Gastrocnemius medialis (tissue), 4 donors: Measurements from ENCODE around the gene GPR146. TPM values are rescaled to one million over a fixed set of nuclear protein-coding genes. Genes with fewer than 3 reads are reported as not detected.

ENCODE experiments used
- ATAC-seq, 2 donors: fragments of 150-250 bp; one replicate each; pipeline ENCODE4 v1.9.1; 2016
- DNase-seq, 2 donors: peaks; one replicate each; pipeline ENCODE4 v3.0.0-alpha.2; 2019
- H3K27ac ChIP-seq, 4 donors: fragments of 200-600 bp; sonication (generic); 1 replicate in 1 of 4; 2 replicates in 3 of 4; pipeline ENCODE4 v1.5.1; 2016 to 2018; ENCODE audit warnings: mild to moderate bottlenecking in 2 of 4, moderate library complexity in 1 of 4
- H3K27me3 ChIP-seq, 3 donors: fragments of 200-600 bp; sonication (generic) in 2 of 3; 1 replicate in 1 of 3; 2 replicates in 2 of 3; pipeline versions ENCODE4 v1.5.1 to v1.6.0; 2016 to 2019; ENCODE audit warnings: mild to moderate bottlenecking in 1 of 3, moderate library complexity in 1 of 3
- H3K36me3 ChIP-seq, 2 donors: fragments of 200-600 bp; sonication (generic) in 1 of 2; one replicate each; pipeline ENCODE4 v1.5.1; 2017 to 2018
- H3K4me1 ChIP-seq, 2 donors: fragments of 200-600 bp; sonication (generic) in 1 of 2; one replicate each; pipeline ENCODE4 v1.5.1; 2016 to 2017; ENCODE audit warnings: mild to moderate bottlenecking in 2 of 2
- H3K4me3 ChIP-seq, 4 donors: fragments of 200-600 bp; sonication (generic) in 3 of 4; 1 replicate in 1 of 4; 2 replicates in 3 of 4; pipeline ENCODE4 v1.5.1; 2016 to 2019; ENCODE audit warnings: mild to moderate bottlenecking in 2 of 4
- H3K9me3 ChIP-seq, 3 donors: fragments of 200-600 bp; sonication (generic) in 2 of 3; 1 replicate in 1 of 3; 2 replicates in 2 of 3; pipeline ENCODE4 v1.5.1; 2016 to 2019
- CTCF ChIP-seq, 5 experiments: fragments of 450-650 bp in 3 of 5; fragments of 200-600 bp in 2 of 5; sonication (generic) in 2 of 5; IDR thresholded peaks in 4 of 5; conservative IDR thresholded peaks in 1 of 5; 1 replicate in 4 of 5; 2 replicates in 1 of 5; pipeline ENCODE4 v1.5.1; 2016 to 2019; ENCODE audit warnings: antibody characterized with exemption in 5 of 5, mild to moderate bottlenecking in 3 of 5, moderate library complexity in 3 of 5
- POLR2A ChIP-seq, 2 donors: fragments of 450-650 bp; IDR thresholded peaks; one replicate each; pipeline ENCODE4 v1.6.1; 2017; ENCODE audit warnings: antibody characterized with exemption in 2 of 2, mild to moderate bottlenecking in 2 of 2, moderate library complexity in 2 of 2
- in situ Hi-C, 4 donors: fragments of 200-750 bp; cut with MboI; loops; one replicate each; pipeline versions ENCODE4 v1.15.0 to v1.8.0; 2017; ENCODE audit warnings: low sequenced_read_pairs in 4 of 4
- intact Hi-C: fragments of 100-400 bp; cut with DNase I; formaldehyde crosslinking; loops from one replicate; pipeline ENCODE4 v1.15.1; 2023; ENCODE audit warnings: low total_unique reads
- total RNA-seq, 4 donors: library from RNA; depleted of rRNA; stranded (reverse); fragments of >200 nt; gene quantifications; one replicate each; pipeline versions ENCODE4 v1.1.0 to v1.2.3, GENCODE V29; 2016

Gene GPR146
- total RNA-seq, 4 donors from 2014 or later = 23.3 to 43.8 (median 29.5) TPM

- Histone ChIP-seq H3K4me3 (no peak overlapping the region), H3K4me1 (peaks cover 5 to 19% of the 10 kb centered on the region in 2 donors), H3K27ac (no peak overlapping the region), H3K9me3 (no peaks in the 10 kb centered on the region), H3K27me3 (no peaks in the 10 kb centered on the region), H3K36me3 (no peaks in the 10 kb centered on the region)
- ATAC-seq (no peak), DNase-seq (no peak)
- intact Hi-C loops (no loop called here), in situ Hi-C loops (no loop called here)
- TF ChIP-seq CTCF (IDR thresholded peaks at IDR 0.05 in 4 of 5, conservative IDR thresholded peaks at IDR 0.05 in 1 of 5) (no peak), POLR2A (IDR thresholded peaks at IDR 0.05) (no peak)
These were observed 47.9 kb downstream of the GPR146 start for GRCh38 chr7:1092161-1092632.

GRCh38 chr7:1092806-1093501 is 48.6 kb downstream of the GPR146 start:
- Histone ChIP-seq H3K4me1 (peaks cover 5 to 13% of the 10 kb centered on the region in 2 donors), H3K27me3 (no peaks in the 10 kb centered on the region), H3K36me3 (no peaks in the 10 kb centered on the region), H3K4me3 (no peak overlapping the region), H3K9me3 (no peaks in the 10 kb centered on the region), H3K27ac (no peak overlapping the region)
- TF ChIP-seq POLR2A (IDR thresholded peaks at IDR 0.05) (no peak), CTCF (IDR thresholded peaks at IDR 0.05 in 4 of 5, conservative IDR thresholded peaks at IDR 0.05 in 1 of 5) (no peak)
- in situ Hi-C loops = no loop called here
- DNase-seq (no peak), ATAC-seq (no peak)
- intact Hi-C loops = no loop called here

GRCh38 chr7:1093502-1093843 is 49.1 kb downstream of the GPR146 start:
- Histone ChIP-seq H3K27me3 (no peaks in the 10 kb centered on the region), H3K4me1 (peaks cover 5 to 8% of the 10 kb centered on the region in 2 donors), H3K36me3 (no peaks in the 10 kb centered on the region), H3K27ac (no peak overlapping the region), H3K9me3 (no peaks in the 10 kb centered on the region), H3K4me3 (no peak overlapping the region)
- no peak for DNase-seq
- in situ Hi-C loops (no loop called here), intact Hi-C loops (no loop called here)
- no peak for TF ChIP-seq POLR2A (IDR thresholded peaks at IDR 0.05)
- no peak for TF ChIP-seq CTCF (IDR thresholded peaks at IDR 0.05 in 4 of 5, conservative IDR thresholded peaks at IDR 0.05 in 1 of 5)
- ATAC-seq = no peak

- Histone ChIP-seq H3K9me3 (no peaks in the 10 kb centered on the region), H3K4me1 (peaks cover 5 to 8% of the 10 kb centered on the region in 2 donors), H3K27ac (no peak overlapping the region), H3K27me3 (no peaks in the 10 kb centered on the region), H3K4me3 (no peak overlapping the region), H3K36me3 (no peaks in the 10 kb centered on the region)
- DNase-seq (no peak), ATAC-seq (no peak)
- in situ Hi-C loops = no loop called here
- intact Hi-C loops = no loop called here
- no peak for TF ChIP-seq CTCF (IDR thresholded peaks at IDR 0.05 in 4 of 5, conservative IDR thresholded peaks at IDR 0.05 in 1 of 5)
- TF ChIP-seq POLR2A (IDR thresholded peaks at IDR 0.05) = no peak
These were observed 49.7 kb downstream of the GPR146 start for GRCh38 chr7:1093916-1094508.
